HG02571 (cell line): Measurements from ENCODE around the gene CNOT4.

ENCODE experiments used
- ATAC-seq: cut with Tn5 transposase; IDR thresholded peaks from one replicate; pipeline ENCODE4 v1.9.1; 2021; ENCODE audit warnings: mild to moderate bottlenecking, moderate library complexity; ENCODE audit not compliant: unreplicated experiment

The CNOT4 gene, protein sequence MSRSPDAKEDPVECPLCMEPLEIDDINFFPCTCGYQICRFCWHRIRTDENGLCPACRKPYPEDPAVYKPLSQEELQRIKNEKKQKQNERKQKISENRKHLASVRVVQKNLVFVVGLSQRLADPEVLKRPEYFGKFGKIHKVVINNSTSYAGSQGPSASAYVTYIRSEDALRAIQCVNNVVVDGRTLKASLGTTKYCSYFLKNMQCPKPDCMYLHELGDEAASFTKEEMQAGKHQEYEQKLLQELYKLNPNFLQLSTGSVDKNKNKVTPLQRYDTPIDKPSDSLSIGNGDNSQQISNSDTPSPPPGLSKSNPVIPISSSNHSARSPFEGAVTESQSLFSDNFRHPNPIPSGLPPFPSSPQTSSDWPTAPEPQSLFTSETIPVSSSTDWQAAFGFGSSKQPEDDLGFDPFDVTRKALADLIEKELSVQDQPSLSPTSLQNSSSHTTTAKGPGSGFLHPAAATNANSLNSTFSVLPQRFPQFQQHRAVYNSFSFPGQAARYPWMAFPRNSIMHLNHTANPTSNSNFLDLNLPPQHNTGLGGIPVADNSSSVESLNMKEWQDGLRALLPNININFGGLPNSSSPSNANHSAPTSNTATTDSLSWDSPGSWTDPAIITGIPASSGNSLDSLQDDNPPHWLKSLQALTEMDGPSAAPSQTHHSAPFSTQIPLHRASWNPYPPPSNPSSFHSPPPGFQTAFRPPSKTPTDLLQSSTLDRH

DNA sequence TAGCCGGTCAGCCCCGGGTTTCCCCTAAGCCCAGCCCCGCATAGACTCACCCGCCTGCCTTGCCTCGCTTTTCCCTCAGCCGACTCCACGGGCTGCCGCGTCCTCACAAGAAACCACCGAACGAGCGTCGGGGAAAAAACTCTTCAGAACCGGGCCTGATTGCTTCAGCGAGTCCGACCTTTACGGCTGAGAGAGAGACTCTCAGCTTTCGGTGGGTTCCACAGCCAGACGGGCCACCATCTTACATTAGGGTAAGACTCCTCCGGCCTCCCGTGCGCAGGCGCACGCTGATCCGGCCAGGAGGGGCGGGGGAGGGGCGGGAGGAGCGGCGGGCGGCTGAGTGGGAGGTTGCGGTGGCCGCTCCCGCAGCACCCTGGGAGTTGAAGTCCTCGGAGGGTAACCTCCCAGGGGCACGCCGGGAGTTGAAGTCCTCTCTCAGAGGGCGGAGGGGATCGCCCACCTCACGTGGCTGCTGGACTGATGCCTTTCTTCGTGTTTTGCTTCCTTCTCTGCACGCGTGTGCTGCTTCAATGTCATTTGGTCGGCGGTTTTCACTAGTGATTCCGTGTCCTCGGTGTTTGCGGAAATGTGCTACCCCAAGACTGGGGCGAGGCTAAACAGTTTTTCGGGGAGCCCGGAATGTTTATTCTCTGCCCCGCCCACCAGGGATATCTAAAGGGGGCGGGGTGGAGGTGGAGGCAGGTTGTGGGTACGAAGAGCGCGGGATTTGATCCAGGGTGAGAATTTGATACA, at the start of gene CNOT4:
Gene CNOT4, minus strand, starts transcription at position 264 of the 753 bp plus-strand sequence. CDS start 71,771 bp downstream, outside the sequence.
- ATAC-seq = peak; percentile 96

DNA sequence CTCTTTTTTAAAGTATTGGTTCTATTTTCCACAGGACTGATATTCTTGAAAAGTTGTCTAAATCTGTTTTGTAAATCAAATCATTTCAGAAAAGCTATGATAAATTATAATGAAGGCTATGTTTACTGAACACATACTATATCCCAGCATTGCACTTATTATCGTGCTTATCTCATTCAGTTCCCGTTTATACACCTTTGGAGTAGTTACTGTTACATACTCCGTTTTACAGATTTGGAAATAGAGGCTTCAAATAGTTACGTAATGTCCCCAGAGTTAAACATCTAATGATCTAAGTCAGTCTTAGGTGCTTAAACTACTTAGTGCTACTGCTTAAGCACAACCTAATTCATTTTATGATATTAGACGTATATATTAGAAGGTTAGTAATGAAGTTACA, 49.0 kb upstream of the CNOT4 start:
- no peak for ATAC-seq

DNA sequence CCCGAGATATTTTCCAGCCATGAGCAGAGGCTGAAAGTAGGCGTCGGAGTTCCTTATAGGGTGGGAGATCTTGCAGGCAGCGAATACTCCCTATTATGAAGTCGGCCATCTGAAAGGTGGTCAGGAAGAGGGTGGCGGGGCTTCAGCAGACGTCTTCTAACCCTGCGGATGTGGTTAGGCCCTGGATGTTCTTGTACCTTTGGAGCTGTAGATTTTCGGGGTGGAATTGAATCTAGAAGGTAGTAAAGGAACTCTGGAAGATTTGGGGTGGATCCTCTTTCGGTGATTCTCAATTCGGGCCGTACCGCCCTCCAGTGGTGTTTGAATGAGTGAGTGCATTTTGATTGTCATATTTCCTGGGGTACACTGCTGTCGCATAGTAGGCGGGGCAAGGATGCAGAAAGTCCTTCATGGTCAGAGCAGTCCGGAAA, 48.5 kb upstream of the CNOT4 start:
- ATAC-seq = peak; percentile 42

DNA sequence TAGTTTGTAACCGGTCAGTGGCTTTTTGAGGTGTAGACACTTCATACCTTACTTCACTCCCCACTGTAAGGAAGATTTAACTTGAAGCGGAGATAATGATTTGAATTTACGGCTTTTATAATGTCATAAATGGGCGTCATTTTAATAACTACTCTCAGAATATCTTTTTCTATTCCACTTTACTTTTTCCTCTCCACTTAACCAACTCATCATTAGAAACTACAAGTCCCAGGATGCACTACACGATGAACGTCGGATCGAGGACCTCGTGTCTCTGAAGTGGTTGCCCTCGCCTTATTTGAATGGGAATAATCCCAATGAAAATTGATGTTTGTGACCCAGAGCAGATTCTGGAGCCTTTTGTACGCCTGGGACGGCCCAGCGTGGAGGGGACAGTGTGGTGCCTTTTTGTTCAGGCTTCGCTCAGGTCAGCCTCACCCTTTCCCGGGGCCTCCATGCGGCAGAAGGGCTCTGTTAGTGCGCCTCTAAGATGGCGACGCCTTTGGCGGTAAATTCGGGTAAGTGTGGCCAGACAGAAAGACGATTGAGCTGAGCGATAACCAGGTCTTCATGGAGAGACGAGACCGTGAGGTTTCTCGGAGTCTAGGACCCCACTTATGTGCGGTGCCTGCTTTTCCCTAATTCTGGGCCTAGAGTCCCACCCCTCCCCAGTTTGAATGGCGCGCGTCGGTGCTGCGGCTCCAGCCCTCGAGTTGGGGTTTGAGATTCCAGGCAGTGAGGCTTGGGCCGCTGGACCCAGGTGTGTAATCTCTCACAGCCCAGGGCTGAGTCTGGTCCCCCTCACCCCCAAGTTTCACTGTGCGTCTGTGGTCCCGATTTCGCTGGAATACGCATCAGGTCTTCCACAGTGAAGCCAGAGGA, 47.8 kb upstream of the CNOT4 start, which contains the start of gene NUP205:
Gene NUP205, plus strand, starts transcription at position 463 of the 882 bp plus-strand sequence. Its CDS starts 28 bp downstream, at position 491.
- peak; percentile 68 for ATAC-seq

DNA sequence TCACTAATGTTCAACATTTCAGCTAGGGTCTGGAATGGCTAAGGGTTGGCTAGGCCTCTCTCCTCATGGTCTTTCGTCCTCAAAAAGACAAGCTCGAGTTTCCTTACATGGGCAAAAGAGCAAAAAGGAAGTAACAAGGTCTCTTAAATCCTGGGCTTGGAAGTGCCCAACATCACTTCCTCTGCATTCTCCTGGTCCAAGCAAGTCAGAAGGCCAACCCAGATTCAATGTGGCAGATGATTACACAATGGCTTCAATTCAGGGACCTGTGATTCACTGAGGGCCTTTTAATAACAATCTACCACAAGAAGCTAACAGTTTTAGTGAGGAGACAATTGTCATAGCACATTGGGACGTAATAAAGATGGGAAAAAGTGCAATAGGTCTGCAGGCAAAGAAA, 43.4 kb upstream of the CNOT4 start:
- no peak for ATAC-seq

DNA sequence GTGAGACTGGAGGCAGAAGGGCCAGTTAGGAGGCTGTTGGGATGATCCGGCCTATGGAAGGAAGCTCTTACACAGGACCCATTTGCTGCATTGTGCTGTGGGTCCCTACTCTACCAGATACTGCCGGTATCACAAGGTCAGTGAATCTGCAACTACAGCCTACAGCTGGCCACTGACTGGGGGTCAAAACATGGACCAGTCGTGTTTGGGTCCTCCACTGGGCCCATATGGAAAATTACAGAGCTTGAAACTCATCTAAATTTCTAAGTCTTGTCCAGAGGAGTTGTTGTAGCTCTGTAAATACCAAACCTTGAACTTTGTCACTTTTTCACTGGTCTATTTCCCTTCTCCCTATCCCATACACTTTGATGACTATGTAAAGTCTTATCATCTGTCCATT, 42.2 kb upstream of the CNOT4 start:
- ATAC-seq = no peak

DNA sequence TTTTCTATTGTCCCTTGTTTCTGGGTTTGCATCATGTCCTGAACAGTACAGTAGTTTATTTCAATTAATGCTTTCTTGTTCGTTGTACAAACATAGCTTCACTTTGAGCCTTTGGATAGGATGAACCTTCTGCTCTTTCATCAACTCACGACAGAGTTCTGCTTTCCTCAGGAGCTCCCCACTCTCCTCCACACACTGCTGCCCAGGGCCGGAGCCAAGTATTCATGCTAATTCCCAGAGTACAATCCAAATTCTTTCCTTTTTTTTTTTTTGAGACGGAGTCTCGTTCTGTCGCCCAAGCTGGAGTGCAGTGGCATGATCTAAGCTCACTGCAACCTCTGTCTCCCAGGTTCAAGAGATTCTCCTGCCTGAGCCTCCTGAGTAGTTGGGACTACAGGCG, 40.3 kb upstream of the CNOT4 start:
- ATAC-seq = no peak

DNA sequence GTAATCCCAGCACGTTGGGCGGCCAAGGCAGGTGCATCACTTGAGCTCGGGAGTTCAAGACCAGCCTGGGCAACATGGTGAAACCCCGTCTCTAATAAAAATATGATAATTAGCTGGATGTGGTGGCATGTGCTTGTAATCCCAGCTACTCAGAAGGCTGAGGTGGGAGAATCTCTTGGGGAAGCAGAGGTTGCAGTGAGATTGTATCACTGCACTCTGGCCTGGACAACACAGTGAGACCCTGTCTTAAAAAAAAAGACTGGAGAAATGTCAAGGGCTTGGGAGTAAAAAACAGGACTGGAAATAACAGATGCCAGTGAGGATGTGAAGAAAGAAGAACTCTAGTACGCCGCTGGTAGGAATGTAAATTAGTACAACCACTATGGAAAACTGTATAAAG, 31.1 kb upstream of the CNOT4 start:
- no peak for ATAC-seq

DNA sequence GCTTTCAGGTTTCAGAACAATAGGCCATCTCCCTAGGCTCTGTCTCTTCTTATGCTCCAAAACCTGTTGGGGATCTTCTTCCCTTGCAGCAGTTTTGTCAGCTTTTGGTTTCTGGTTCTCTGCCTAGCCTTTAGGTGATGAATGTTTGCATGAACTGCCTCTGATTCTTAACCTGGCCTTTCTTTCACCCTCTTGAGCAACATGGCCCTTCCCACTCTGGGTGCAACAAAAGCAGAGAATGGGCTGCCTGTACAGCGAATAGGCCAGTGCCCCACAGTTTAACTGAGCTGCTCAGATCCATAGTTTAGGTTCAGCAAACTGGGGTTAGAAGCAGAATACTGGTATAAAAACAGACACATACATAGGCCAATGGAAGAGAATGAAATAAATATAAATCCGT, 29.7 kb upstream of the CNOT4 start:
- ATAC-seq = no peak

DNA sequence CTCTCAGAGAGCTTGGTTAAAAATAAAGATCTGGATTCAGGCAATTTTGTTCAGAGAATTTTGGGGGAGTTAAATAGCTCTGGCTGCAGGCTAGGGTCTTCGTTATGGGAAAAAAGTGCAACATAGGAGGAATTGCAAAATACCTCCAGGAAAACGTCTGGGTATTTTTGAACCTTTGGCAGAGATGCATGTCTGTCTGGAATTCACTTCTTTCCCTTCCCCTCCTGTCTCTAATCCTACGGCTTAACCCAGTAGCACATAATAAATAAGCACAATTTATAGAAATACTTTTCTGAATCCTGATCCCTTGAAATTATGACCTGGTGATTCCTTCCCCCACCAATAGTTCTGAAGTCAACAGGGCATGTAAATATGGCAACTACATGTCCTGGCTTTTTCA, 28.5 kb upstream of the CNOT4 start:
- no peak for ATAC-seq

DNA sequence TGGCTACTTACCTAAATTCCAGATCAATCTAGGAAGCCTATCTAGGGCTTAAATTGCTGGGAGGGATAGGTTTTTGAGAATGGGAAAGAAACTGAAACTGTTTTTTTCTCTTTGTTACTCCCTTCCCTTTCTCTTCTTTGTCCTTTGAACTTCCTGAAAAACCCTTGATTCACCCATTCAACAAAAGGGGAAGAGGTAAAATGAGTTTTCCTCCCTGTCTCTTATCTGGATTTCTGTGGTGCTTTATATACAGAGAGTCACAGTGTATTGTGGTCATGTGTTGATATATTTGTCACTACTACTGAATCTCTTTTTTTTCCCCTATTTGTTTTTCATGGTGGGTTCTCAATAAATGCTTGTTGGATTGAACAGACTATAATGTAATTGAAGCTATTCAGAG, 28.0 kb upstream of the CNOT4 start:
- ATAC-seq = no peak

DNA sequence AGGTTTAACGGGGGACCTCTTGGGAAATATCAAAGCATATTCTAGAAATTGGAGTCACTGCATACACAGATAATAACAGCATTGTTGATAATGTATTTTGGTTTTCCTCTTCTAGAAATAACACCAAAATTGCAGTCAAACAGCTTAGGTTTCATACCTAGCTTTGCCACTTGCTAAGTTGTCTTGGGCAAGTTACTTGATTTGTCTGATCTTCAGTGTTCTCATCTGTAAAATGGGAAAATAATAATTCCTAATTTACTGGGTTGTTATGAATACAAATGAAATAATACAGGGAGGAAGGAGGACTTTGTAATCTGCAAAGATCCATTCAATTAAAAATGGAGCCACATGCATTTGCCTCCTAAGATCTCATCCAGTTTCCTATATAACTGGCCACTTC, 27.6 kb upstream of the CNOT4 start:
- ATAC-seq = no peak

DNA sequence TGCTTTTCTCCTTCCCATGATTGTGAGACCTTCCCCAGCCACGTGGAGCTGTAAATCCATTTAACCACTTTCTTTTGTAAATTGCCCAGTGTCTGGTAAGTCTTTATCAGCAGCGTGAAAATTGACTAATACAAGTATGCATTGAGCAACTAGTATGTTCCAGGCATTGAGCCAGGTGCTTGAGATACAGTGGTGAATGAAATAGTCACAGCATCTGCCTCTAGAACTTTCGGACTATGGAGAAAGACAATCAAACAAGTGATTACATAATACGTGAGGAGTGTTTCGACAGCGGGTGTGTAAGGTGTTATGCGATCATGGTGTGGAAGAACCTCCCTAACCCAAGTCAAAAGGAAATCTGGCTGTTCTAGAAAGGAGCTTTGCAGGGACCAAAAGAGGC, 26.2 kb upstream of the CNOT4 start:
- no peak for ATAC-seq

DNA sequence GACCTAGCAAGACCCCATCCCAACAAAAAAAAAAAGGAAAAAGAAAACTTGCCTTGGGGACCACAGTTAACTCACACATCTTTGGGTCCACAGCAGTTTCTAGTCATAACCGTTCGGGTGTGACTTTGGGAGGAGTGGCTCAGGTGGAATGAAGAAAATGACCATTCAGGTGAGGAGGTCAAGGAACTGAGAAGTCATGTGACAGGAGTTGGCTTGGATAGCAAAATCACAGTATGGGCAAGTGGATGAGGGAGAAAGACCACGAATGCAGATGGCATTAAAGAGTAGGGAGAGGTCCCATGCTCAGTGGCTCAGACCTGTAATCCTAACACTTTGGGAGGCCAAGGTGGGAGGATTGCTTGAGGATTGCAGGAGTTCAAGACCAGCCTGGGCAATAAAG, 17.1 kb upstream of the CNOT4 start:
- no peak for ATAC-seq

DNA sequence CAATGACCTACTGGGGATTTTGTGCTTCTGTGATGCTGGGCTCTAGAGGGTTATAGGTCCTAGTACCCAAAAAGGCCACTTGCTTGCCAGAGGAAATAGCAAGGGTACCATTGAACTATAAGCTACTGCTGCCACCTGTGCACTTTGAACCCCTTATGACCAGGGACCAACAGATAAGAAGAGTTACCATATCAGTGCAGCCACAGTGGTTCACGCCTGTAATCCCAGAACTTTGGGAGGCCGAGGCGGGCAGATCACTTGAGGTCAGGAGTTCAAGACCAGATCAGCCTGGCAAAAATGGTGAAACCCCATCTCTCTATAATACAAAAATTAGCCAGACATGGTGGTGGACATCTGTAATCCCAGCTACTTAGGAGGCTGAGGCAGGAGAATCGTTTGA, 15.5 kb upstream of the CNOT4 start:
- ATAC-seq = no peak

DNA sequence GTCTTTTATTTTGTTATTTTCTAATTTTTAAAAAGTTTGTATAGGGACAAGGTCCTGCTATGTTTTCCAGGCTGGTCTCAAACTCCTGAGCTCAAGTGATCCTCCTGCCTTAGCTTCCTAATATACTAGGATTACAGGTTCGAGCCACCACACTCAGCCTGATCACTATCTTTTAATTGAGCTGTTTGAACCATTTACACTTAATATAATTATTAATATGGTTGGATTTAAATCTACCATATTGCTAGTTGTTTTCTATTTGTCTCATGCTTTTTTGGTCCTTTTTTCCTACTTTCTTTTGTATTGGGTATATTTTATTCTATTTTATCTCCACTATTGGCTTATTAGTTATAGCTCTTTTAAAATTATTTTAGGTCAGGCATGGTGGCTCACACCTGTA, 13.2 kb upstream of the CNOT4 start:
- ATAC-seq = no peak

DNA sequence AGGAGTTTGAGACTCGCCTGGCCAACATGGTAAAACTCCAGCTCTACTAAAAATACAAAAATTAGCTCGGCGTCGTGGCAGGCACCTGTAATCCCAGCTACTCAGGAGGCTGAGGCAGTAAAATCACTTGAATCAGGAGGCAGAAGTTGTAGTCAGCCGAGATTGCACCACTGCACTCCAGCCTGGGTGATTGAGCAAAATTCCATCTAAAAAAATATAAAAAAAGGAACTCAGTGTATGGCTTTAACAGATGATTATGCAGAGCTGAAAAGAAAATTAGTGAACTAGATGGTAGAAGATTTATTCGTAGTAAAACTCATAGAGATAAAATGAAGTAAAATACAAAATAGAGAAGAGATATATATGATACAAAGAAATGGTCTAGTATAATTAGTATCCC, 12.6 kb upstream of the CNOT4 start:
- ATAC-seq = no peak

DNA sequence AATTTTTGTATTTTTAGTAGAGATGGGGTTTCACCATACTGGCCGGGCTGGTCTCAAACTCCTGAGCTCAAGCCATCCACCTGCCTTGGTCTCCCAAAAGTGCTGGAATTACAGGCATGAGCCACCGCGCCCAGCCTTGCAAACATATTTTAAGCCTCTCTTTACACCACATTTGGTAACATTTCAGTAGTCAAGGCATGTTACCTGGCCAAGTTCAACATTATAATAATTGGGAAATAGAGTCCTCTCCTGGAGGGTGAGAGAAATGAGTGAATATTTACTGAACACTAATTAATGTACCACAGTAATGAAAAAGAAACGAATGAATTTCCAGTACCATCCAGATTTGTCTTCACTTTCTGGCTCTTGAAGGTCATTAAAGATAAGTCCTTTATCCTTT, 10.0 kb upstream of the CNOT4 start:
- ATAC-seq = no peak

DNA sequence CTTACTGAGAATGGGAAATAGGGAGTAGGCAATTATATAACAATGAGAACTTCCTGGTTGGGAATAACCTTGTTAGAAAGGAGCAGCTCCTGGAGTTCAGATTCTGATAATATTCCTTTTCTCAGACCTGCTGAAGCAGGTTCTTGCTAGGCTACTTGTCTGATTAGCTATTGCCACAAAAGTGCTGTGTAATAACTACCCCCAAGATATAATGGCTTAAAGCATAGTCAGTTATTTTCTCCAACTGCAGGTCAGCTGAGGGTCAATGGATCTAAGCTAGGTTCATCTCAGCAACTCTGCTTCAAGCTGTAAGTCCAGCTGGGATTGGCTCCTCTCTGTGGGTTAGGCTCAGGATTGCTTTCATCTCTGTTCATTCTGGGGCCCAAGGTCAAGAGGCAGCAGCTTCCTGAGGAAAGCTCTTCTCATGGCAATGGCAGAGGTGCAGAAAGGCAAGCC, 9.4 kb upstream of the CNOT4 start:
- ATAC-seq = no peak

DNA sequence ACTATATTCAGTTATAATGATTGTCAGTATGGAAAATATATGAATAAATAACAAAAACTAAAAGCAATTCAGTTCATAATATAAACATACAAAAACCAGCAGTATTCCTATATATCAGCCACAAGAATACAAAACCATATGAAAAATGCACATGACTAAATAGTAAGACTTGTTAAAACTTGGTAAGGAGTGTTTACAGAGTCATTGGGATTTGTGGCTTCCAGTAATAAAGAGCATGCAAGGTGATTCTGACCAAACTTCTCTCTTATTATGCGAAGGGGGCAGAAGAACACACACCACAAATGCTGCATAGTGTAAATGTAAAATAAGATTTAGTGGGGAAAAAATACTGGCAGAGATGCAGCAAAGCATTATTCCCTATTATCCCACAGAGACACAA, 8.8 kb upstream of the CNOT4 start:
- ATAC-seq = no peak
